Heart right ventricle (tissue), 16 donors: ENCODE measurements around the gene SLC1A4. TPM values are rescaled to one million over a fixed set of nuclear protein-coding genes. Genes with fewer than 3 reads are reported as not detected.

Experiments
- ATAC-seq, 8 donors: fragments of 200-7000 bp; cut with Tn5 transposase; one replicate each; pipeline ENCODE4 v1.9.1; 2020; ENCODE audit warnings: mild to moderate bottlenecking in 8 of 8, moderate library complexity in 8 of 8, moderate number of reproducible peaks in 1 of 8
- DNase-seq, 2 donors: peaks; one replicate each; pipeline ENCODE4 v3.0.0-alpha.2; 2020
- H3K27ac ChIP-seq, 10 donors: fragments of 200-600 bp; sonication (generic) in 2 of 10; one replicate each; pipeline versions ENCODE4 v1.5.0 to v1.8.0; 2020 to 2022; ENCODE audit warnings: mild to moderate bottlenecking in 3 of 10
- H3K27me3 ChIP-seq, 7 donors: fragments of 200-600 bp; one replicate each; pipeline ENCODE4 v1.8.0; 2021 to 2022; ENCODE audit warnings: mild to moderate bottlenecking in 2 of 7
- H3K36me3 ChIP-seq, 9 donors: fragments of 200-600 bp; sonication (generic) in 1 of 9; one replicate each; pipeline versions ENCODE4 v1.5.0 to v1.8.0; 2020 to 2022; ENCODE audit warnings: mild to moderate bottlenecking in 2 of 9
- H3K4me1 ChIP-seq, 9 donors: fragments of 200-600 bp; sonication (generic) in 1 of 9; one replicate each; pipeline versions ENCODE4 v1.5.0 to v1.8.0; 2020 to 2022; ENCODE audit warnings: mild to moderate bottlenecking in 4 of 9
- H3K4me3 ChIP-seq, 10 donors: fragments of 200-600 bp; sonication (generic) in 2 of 10; one replicate each; pipeline versions ENCODE4 v1.5.0 to v1.8.0; 2020 to 2022; ENCODE audit warnings: mild to moderate bottlenecking in 7 of 10, moderate library complexity in 2 of 10
- H3K9me3 ChIP-seq, 11 donors: fragments of 200-600 bp in 10 of 11; sonication (generic) in 2 of 11; one replicate each; pipeline versions ENCODE4 v1.5.0 to v1.8.0; 2013 to 2022; ENCODE audit warnings: mild to moderate bottlenecking in 2 of 11, control low read depth in 1 of 11, moderate library complexity in 1 of 11
- CTCF ChIP-seq, 9 donors: fragments of 200-600 bp; sonication (generic) in 2 of 9; IDR thresholded peaks; one replicate each; pipeline versions ENCODE4 v1.5.0 to v1.8.0; 2021 to 2022; ENCODE audit warnings: antibody characterized with exemption in 9 of 9, mild to moderate bottlenecking in 5 of 9, moderate library complexity in 1 of 9
- WGBS, 2 donors: extraction: QIAGEN DNeasy Blood & Tissue Kit; methylation state at CpG; one replicate each; pipeline ENCODE4 v1.1.7; 2013; ENCODE audit warnings: inconsistent platforms in 1 of 2; 5-methylcytosine and 5-hydroxymethylcytosine counted together
- intact Hi-C, 10 donors: fragments of 100-400 bp; cut with DNase I; formaldehyde crosslinking; loops; one replicate each; pipeline versions ENCODE4 v1.11.1 to v1.14.2; 2022
- polyA plus RNA-seq, 2 donors: library from polyadenylated mRNA; stranded (reverse); fragments of 200-250 nt; gene quantifications; one replicate each; pipeline ENCODE4 v1.2.3, GENCODE V29; 2013
- total RNA-seq, 10 donors: library from RNA; stranded (reverse); fragmentation: NEBNext Ultra II Directional in 3 of 10; extraction: Animal tissue kit (Norgen Biotek cat#: 25700) in 3 of 10; gene quantifications; one replicate each; pipeline versions ENCODE4 v1.2.1 to v1.2.4, GENCODE V29; 2021 to 2023
- donor health status: Arrhythmogenic right ventricular cardiomyopathy.
- donor health status: ischemic (EF 13 %, LVEDD 7.1; RV severe dilation, severe dysfunction).
- donor health status: healthy with polysubstance abuse.
- donor health status: DM: no; HTN: yes; CAD: no.
- donor health status: DM: no; HTN: no; CAD: no.
- donor health status: ischemic (EF 25% LVEDD 6.9; RV normal size, moderate dysfunction).
- donor health status: ischemic (EF 25% LVEDD 5.7; RV mildly dilated, moderate dysfunction).
- donor health status: healthy.
- donor health status: DM: yes; HTN: yes; CAD: no.
- donor health status: Ischemic cardiomyopathy.
- donor health status: ischemic (EF 35%, LVEDD 5.7; RV mildly dilated, moderate dysfunction).
- donor health status: nonischemic (EF 11% LVEDD 7.7; RV severe dilation, severe dysfunction).
- donor health status: DM: yes; HTN: yes; CAD: no.
- donor health status: PGD.
- donor health status: ischemic (EF 29% LVEDD 5.4; RV normal size, mild dysfunction).
- donor health status: nonischemic (EF 23%, LVEDD 6.1; RV moderate dilation, normal function).

SLC1A4 gene
- total and polyA plus RNA-seq, 12 donors, result 2.1 to 18.7 (median 11.3) TPM

GRCh38 chr2:64987001-64987955 lies 1.9 kb upstream of the SLC1A4 start:
- TF ChIP-seq CTCF (IDR thresholded peaks at IDR 0.05), result peak in 1 of 9 donors; percentile 7
- ATAC-seq (no peak), DNase-seq (no peak)
- no peaks in the 10 kb centered on the region for H3K36me3 ChIP-seq
- peak overlapping the region in 9 of 10 donors; percentile 52 to 98 (median 89) for H3K4me3 ChIP-seq
- peaks cover 2 to 46% (median 25%) of the 10 kb centered on the region in 9 donors for H3K4me1 ChIP-seq
- H3K27ac ChIP-seq, result peak overlapping the region in 6 of 10 donors; percentile 93 to 100 (median 98)
- no peaks in the 10 kb centered on the region for H3K9me3 ChIP-seq
- H3K27me3 ChIP-seq, result no peaks in the 10 kb centered on the region
- WGBS, 2 donors, result 49 to 61% methylated on average over 6 of the region's 6 CpGs
- intact Hi-C loops, result loop anchor here in 4 of 10 donors (5.0 kb wide), 3 partner anchors 45 to 55 kb away; no protein-coding TSS in a partner anchor

GRCh38 chr2:64987956-64988419 lies 1.2 kb upstream of the SLC1A4 start:
- Histone ChIP-seq H3K4me3 (peak overlapping the region; percentile 52 to 98 (median 88)), H3K36me3 (no peaks in the 10 kb centered on the region), H3K4me1 (peaks cover 2 to 48% (median 25%) of the 10 kb centered on the region in 9 donors), H3K27ac (peak overlapping the region; percentile 83 to 100 (median 96)), H3K27me3 (no peaks in the 10 kb centered on the region), H3K9me3 (no peaks in the 10 kb centered on the region)
- 4% methylated on average over 12 of the region's 12 CpGs for WGBS, 2 donors
- intact Hi-C loops, result loop anchor here in 5 of 10 donors (2.0 to 5.0 kb wide), 4 partner anchors 44 to 54 kb away; no protein-coding TSS in a partner anchor
- ATAC-seq, result no peak
- TF ChIP-seq CTCF (IDR thresholded peaks at IDR 0.05), result no peak
- no peak for DNase-seq

GRCh38 chr2:64988420-64989125 lies 626 bp upstream of the SLC1A4 start:
- peak; percentile 50 to 68 for DNase-seq
- intact Hi-C loops, result loop anchor here in 5 of 10 donors (2.0 to 5.0 kb wide), 4 partner anchors 44 to 54 kb away; no protein-coding TSS in a partner anchor

More at GRCh38 chr2:64988420-64989125, 626 bp upstream of the SLC1A4 start:
- ATAC-seq, result peak; percentile 75 to 86 (median 78)
- peaks cover 2 to 51% (median 25%) of the 10 kb centered on the region in 9 donors for H3K4me1 ChIP-seq
- peak overlapping the region; percentile 83 to 100 (median 96) for H3K27ac ChIP-seq
- 0% methylated on average over 57 to 65 of the region's 65 CpGs for WGBS, 2 donors
- no peaks in the 10 kb centered on the region for H3K27me3 ChIP-seq
- no peaks in the 10 kb centered on the region for H3K9me3 ChIP-seq
- H3K36me3 ChIP-seq, result no peaks in the 10 kb centered on the region
- peak overlapping the region; percentile 52 to 98 (median 88) for H3K4me3 ChIP-seq
- TF ChIP-seq CTCF (IDR thresholded peaks at IDR 0.05), result peak in 6 of 9 donors; percentile 36 to 77 (median 58)
